DMS79 (cell line): ENCODE measurements around the gene SPNS2.

Source experiments
- DNase-seq: peaks from one replicate; lab custom pipeline; 2025; lab: John Stamatoyannopoulos, UW

Gene SPNS2

GRCh38 chr17:4498461-4499397 is at the start of gene SPNS2:
SPNS2 (plus strand) TSS chr17:4498881; CDS start chr17:4499048, 167 bp downstream.
- DNase-seq = peak; percentile 35

- DNase-seq = no peak
Measured at GRCh38 chr17:4449736-4450135, 48.9 kb upstream of the SPNS2 start.

GRCh38 chr17:4450710-4451316 is 47.9 kb upstream of the SPNS2 start:
- DNase-seq = peak; percentile 8

- DNase-seq = no peak
Measured at GRCh38 chr17:4453812-4454591, 44.7 kb upstream of the SPNS2 start.

GRCh38 chr17:4460661-4461060 is 38.0 kb upstream of the SPNS2 start:
- no peak for DNase-seq

GRCh38 chr17:4463818-4464476 is 34.7 kb upstream of the SPNS2 start:
- peak; percentile 22 for DNase-seq

- DNase-seq = no peak
Measured at GRCh38 chr17:4465786-4466185, 32.9 kb upstream of the SPNS2 start.

- no peak for DNase-seq
Measured at GRCh38 chr17:4467287-4467686, 31.4 kb upstream of the SPNS2 start.

GRCh38 chr17:4469552-4469951 is 29.1 kb upstream of the SPNS2 start:
- no peak for DNase-seq

GRCh38 chr17:4472286-4472685 is 26.4 kb upstream of the SPNS2 start:
- DNase-seq = no peak

- no peak for DNase-seq
Measured at GRCh38 chr17:4474093-4474492, 24.6 kb upstream of the SPNS2 start.

- DNase-seq = no peak
Measured at GRCh38 chr17:4475001-4475400, 23.7 kb upstream of the SPNS2 start.

- no peak for DNase-seq
Measured at GRCh38 chr17:4475463-4475862, 23.2 kb upstream of the SPNS2 start.

- no peak for DNase-seq
Measured at GRCh38 chr17:4476017-4476416, 22.7 kb upstream of the SPNS2 start.

- no peak for DNase-seq
Measured at GRCh38 chr17:4476511-4477070, 22.1 kb upstream of the SPNS2 start.

- no peak for DNase-seq
Measured at GRCh38 chr17:4477255-4477791, 21.4 kb upstream of the SPNS2 start.

GRCh38 chr17:4478318-4478830 is 20.3 kb upstream of the SPNS2 start:
- no peak for DNase-seq

GRCh38 chr17:4479340-4479981 is 19.2 kb upstream of the SPNS2 start:
- DNase-seq = no peak

- DNase-seq = no peak
Measured at GRCh38 chr17:4479982-4480751, 18.5 kb upstream of the SPNS2 start.
